Cerebellar cortex (tissue), 1 donor: ENCODE measurements around the gene TUBA3C.
"Not testable (repeated sequence)": the region's sequence is repeated elsewhere in the genome, so short reads cannot be mapped to it uniquely, and the experiment has no call there.

Experiments used
- DNase-seq: peaks from one replicate; pipeline ENCODE4 v3.0.0-alpha.2; 2015; ENCODE audit warnings: low spot score

TUBA3C gene

GRCh38 chr13:19181621-19182485 lies at the start of gene TUBA3C:
Gene TUBA3C, minus strand, starts transcription at chr13:19181824. Its CDS starts 77 bp downstream, at chr13:19181747.
- DNase-seq, result no peak

- DNase-seq, result not testable (repeated sequence)
Measured at GRCh38 chr13:19207413-19207812, 25.8 kb upstream of the TUBA3C start.

GRCh38 chr13:19192622-19193021 lies 11.0 kb upstream of the TUBA3C start:
- not testable (repeated sequence) for DNase-seq

- DNase-seq, result not testable (repeated sequence)
Measured at GRCh38 chr13:19189911-19190310, 8.3 kb upstream of the TUBA3C start.

- DNase-seq, result peak; percentile 3
Measured at GRCh38 chr13:19189368-19189767, 7.7 kb upstream of the TUBA3C start.

- no peak for DNase-seq
Measured at GRCh38 chr13:19185865-19186645, 4.4 kb upstream of the TUBA3C start.

- DNase-seq, result no peak
Measured at GRCh38 chr13:19185086-19185864, 3.7 kb upstream of the TUBA3C start.

- DNase-seq, result no peak
Measured at GRCh38 chr13:19184176-19184575, 2.6 kb upstream of the TUBA3C start.

GRCh38 chr13:19183676-19184075 lies 2.1 kb upstream of the TUBA3C start:
- DNase-seq, result no peak

GRCh38 chr13:19182536-19182935 lies 912 bp upstream of the TUBA3C start:
- no peak for DNase-seq

- no peak for DNase-seq
Measured at GRCh38 chr13:19181021-19181620, 503 bp downstream of the TUBA3C start.

GRCh38 chr13:19179916-19180315 lies 1.7 kb downstream of the TUBA3C start:
- DNase-seq, result no peak

GRCh38 chr13:19178901-19179593 lies 2.6 kb downstream of the TUBA3C start:
- peak; percentile 9 for DNase-seq

GRCh38 chr13:19176981-19177776 lies 4.4 kb downstream of the TUBA3C start:
- not testable (repeated sequence) for DNase-seq

GRCh38 chr13:19173752-19174151 lies 7.9 kb downstream of the TUBA3C start:
- DNase-seq, result no peak

GRCh38 chr13:19172647-19173030 lies 9.0 kb downstream of the TUBA3C start:
- DNase-seq, result no peak

GRCh38 chr13:19172007-19172646 lies 9.5 kb downstream of the TUBA3C start:
- DNase-seq, result no peak

- no peak for DNase-seq
Measured at GRCh38 chr13:19171563-19171962, 10.1 kb downstream of the TUBA3C start.

- DNase-seq, result no peak
Measured at GRCh38 chr13:19169991-19170390, 11.6 kb downstream of the TUBA3C start.

GRCh38 chr13:19169496-19169895 lies 12.1 kb downstream of the TUBA3C start:
- DNase-seq, result no peak
